DMS114 treated with DMSO at 0.1 percent for 48 hours (cell line): ENCODE measurements around the gene RPS18.
"Not testable (repeated sequence)": the region's sequence is repeated elsewhere in the genome, so short reads cannot be mapped to it uniquely, and the experiment has no call there.

ENCODE experiments used
- DNase-seq: peaks from one replicate; lab custom pipeline; 2025; ENCODE audit not compliant: unreplicated experiment; lab: John Stamatoyannopoulos, UW

RPS18 gene

GRCh38 chr6:33271468-33272274, at the start of gene RPS18, which contains the start of gene VPS52:
Gene RPS18 (plus strand): TSS chr6:33272075. CDS start chr6:33272120, 45 bp downstream.
Gene VPS52 (minus strand): TSS chr6:33271876. CDS start chr6:33271675, 201 bp downstream.
- peak; percentile 99 for DNase-seq

DNA sequence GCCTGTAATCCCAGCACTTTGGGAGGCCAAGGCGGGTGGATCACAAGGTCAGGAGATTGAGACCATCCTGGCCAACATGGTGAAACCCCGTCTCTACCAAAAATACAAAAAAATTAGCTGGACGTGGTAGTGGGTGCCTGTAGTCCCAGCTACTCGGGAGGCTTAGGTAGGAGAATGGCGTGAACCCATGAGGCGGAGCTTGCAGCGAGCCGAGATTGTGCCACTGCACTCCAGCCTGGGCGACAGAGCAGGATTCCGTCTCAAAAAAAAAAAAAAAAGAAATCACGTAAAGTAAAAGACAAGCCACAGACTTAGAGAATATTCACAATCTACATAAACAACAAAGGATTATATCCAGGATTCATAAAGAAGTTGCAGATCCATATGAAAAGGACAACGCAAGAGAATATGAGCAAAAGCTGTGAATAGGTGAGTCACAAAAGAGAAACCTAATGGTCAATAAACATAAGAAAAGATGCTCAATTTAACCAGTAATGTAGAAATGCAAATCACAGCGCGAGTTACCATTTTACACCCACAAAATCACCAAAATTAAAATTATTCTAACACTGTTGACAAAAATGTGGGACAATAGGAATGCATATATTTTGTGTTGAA, 45.3 kb upstream of the RPS18 start:
- not testable (repeated sequence) for DNase-seq

GRCh38 chr6:33235221-33235634, 36.6 kb upstream of the RPS18 start:
- DNase-seq: no peak

DNA sequence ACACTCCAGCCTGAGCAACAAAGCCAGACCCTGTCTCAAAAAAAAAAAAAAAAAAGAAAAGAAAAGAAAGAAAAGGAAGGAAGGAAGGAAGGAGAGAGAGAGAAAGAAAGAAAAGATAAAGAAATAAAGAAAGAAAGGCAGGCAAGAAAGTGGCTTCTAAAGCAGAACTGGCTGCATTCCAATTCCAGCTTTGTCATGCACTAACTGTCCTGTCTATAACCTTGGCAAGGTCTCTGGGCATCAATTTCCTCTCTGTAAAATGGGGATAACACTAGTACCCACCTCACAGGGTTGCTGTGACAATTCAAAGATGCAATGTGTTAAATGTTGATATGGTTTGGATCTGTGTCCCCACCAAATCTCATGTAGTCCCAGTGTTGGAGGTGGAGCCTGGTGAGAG, 35.5 kb upstream of the RPS18 start:
- no peak for DNase-seq

- DNase-seq: no peak
Measured at GRCh38 chr6:33236852-33237251, 35.0 kb upstream of the RPS18 start.

- no peak for DNase-seq
Measured at GRCh38 chr6:33237741-33238140, 34.1 kb upstream of the RPS18 start.

DNA sequence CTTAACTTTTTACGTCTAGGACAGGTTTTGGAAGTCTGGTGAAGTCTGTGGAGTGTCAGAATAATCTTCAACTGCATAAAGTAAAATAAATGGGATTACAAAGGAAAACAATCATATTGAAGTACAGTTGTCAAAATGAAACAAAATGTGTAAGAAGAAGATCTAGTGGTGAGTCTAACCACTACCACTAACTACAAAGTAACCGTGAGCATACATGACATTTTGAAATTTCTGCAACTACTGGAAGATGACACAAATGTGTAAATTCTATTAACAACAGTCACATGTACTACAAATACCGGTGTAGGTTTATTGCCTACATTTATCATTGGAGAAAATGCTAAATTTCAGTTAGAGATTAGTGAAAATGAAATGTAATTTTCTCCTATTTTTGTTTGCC, 29.9 kb upstream of the RPS18 start:
- DNase-seq: no peak

DNA sequence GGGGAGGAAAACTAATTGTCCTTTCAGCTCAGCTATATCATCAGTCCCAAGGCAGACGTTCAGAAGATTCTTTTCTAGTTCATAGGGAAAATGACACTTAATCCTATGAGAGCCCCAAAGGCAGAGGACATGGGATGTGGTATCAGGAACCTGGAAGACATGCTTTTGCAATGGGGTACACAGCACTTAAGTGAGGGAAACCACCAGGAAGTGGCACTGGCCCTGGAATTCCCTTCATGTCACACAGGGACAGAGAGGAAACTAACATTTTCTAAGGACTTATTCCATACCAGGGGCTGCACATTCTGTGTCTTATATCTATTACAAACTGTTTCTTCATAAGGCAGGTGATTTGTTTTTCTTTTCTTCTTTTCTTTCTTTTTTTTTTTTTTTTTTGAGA, 28.4 kb upstream of the RPS18 start:
- no peak for DNase-seq

DNA sequence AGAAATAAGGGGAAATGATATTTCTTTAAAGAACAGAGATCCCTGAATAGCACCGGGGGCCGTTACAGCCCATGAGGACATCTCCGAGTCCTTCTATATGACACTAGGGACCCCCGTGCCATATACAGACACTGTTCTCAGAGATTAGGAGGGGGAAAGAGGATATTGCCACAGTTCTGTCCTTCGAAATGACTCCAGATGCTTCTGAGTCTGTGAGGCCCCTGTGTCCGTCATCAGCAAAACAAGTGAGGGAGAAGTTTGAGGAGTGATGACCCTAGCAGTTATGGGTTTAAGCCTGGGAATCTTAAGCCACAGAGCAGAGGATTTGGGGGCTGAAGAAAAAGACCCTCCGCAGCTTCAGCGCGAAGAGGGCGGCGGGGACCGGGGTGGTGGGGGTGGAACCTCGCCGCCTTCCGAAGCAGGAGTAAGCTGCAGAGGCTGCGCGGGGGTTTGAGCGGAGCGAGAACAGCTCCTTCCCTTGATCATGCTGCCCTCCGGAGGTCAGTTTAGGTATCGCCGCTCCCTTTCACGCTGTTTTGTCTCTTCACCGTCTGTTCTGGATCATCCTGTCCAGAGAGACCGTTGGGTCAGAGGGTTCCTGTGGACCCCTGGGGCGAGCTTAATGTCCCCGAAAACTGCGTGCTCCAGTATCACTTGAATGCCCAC, 23.8 kb upstream of the RPS18 start:
- peak; percentile 90 for DNase-seq

DNA sequence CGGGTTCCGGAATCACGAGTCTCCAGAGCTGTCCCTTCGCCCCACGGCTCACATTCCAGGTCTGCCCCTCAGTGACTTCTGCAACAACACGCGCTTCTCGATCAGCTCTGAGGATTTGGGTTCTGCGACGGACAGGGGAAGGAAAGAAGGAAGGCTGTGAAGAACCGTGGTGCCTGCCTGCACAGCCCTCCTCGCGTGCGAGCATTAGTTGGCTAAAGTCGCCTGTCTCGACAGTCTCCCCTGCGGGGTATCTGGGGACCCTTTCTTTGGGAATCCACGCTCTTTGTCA, 23.3 kb upstream of the RPS18 start:
- peak; percentile 70 for DNase-seq

GRCh38 chr6:33248932-33249731, 22.7 kb upstream of the RPS18 start:
- peak; percentile 99 for DNase-seq

DNA sequence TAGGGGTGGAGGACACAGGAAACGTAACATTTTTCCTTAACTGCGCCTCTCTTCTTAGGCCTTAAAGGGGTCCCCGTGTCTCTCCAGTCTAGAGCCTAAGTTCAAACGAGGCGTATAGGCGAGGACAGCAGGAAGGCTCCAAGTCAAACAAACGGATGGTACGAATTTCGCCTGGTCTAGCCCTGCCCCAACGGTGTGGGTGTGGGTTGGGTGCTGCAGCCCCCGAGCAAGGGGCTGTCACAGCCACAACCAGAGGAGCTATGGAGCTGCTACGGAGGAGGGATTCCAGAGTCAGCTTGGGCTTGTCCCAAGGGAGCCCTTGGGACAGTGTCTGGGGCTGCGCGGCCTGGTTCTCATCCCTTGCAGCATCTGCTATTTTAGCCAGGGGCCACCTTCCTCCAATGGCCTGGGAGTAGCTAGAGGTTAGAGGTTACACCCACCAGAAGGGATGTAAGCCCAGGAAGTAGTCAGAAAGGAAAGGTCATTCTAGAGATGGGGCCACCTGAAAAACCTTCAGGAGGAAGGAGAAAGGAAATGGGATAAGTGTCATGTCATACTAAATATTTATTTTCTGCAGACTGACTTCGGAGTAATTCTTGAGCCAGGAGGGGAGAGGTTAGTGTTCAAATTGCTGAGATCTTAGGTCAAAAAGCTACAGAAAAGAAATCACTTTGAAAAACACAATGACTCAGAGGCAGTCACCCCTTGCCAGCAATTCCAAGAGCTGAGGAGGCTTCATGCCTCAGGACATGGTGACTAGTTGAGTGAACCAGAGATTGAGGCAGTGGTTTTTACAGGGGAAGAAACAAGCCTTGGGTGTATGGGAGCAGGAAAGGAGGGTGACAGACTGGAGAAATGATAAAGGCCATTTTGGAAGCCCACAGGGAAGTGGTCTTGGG, 21.9 kb upstream of the RPS18 start:
- DNase-seq: peak; percentile 62

DNA sequence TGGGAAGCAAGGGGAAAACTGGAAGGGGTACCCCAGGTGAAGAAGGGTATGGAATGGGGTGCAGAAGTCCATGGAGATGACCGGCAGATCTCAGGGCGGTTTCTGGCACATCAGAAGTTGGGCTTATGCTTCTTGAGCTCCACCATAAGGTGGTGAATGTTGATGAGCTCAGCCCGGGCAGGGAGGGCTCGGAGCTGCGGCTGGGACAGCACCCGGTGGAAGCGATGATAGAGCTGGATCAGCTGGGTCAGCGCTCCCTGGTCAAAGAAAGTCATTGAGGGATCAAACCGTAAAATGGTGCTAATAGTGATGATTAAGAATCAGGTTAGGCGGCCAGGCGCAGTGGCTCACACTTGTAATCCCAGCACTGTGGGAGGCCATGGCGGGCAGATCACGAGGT, 21.1 kb upstream of the RPS18 start:
- DNase-seq: no peak

GRCh38 chr6:33251395-33252012, 20.4 kb upstream of the RPS18 start:
- no peak for DNase-seq

DNA sequence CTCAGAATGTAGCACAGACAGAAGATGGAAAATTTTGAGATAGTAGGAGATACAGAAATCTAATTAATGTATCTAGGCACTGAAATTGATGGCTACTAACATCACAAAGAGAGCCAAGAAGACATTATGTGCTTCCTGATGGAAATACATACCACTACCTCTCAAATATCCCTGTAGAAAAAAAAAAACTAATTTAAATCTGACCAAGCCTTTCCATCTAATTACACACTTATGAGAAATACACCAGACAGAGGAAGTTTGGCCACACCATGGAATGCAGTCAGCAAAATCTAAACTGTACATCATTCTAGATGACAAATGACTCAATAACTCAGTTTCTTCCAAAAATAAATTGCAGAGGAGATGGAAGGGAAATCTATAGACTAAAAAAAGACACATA, 19.1 kb upstream of the RPS18 start:
- DNase-seq: no peak

DNA sequence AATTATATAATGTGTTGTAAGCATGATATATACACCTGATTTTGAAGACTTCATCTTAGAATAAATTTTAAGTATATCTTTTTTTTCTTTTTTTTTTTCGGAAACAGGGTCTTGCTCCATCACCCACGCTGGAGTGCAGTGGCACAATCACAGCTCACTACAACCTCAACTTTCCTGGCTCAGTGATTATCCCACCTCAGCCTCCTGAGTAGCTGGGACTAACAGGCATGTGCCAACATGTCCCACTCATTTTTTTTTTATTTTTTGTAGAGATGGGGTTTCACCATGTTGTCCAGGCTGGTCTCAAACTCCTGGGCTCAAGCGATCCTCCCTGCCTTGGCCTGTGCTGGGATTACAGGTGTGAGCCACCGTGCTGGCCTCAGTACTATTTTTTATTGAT, 17.3 kb upstream of the RPS18 start:
- no peak for DNase-seq

DNA sequence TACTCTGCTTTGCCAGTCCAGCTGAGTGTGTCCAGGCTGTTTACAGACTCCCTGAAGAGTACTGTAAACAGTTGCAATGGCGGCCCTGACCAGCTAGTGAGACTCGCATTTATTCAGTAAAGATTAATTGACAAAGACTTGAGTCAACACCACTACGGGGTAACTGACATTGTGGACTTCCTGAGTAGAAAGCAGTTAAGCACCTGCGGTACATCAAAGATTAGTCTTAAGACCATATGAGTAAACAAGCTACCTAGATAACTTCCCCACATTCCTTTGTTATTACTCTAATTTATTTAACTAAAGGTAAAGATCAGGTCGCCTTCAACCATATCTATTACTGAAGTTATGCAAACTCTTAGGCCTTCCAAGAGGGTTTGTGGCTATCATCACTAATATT, 12.8 kb upstream of the RPS18 start:
- DNase-seq: no peak

GRCh38 chr6:33262490-33262889, 9.4 kb upstream of the RPS18 start:
- not testable (repeated sequence) for DNase-seq

GRCh38 chr6:33264015-33264414, 7.9 kb upstream of the RPS18 start:
- no peak for DNase-seq

DNA sequence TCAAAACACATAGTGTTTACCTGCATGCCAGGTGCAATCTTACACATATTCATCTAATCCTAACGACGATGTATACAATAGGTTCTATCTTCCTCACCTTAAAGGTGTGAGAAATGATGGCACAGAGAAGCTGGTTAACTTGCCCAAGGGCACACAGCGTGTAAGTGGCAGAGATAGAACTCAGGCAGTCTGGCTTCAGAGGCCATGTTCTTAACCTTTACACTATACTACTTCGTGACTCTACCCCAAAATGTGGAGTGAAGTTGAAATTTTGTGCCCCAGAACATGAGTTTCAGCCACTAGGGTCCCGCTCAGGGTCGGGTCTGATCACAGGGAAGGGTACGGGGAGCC, 783 bp upstream of the RPS18 start:
- DNase-seq: no peak
